Neural cell (in vitro differentiated cells): ENCODE data around the gene ANKS3. TPM values are rescaled to one million over a fixed set of nuclear protein-coding genes. Genes with fewer than 3 reads are reported as not detected.

Source experiments
- H2AFZ ChIP-seq: fragments of 200-600, 300-800 bp; sonication (generic), shearing (Covaris generic); 2 replicates; pipeline ENCODE4 v1.6.0; 2014; ENCODE audit warnings: low read depth, mild to moderate bottlenecking, antibody characterized with exemption, low read length, moderate library complexity
- H3F3A ChIP-seq: fragments of 200-600 bp; shearing (Covaris generic); 2 replicates; pipeline ENCODE4 v1.6.1; 2016; ENCODE audit warnings: mild to moderate bottlenecking, moderate library complexity, mixed read lengths, antibody characterized with exemption, low read length; ENCODE audit not compliant: insufficient read depth, poor library complexity, severe bottlenecking
- H3K27ac ChIP-seq: fragments of 200-600, 300-800 bp; sonication (generic), shearing (Covaris generic); 2 replicates; pipeline ENCODE4 v1.5.1; 2014; ENCODE audit warnings: mild to moderate bottlenecking, low read length, moderate library complexity
- H3K27me3 ChIP-seq: fragments of 300-800, 200-600 bp; sonication (generic), shearing (Covaris generic); 2 replicates; pipeline ENCODE4 v1.6.0; 2014; ENCODE audit warnings: mild to moderate bottlenecking, low read depth, low read length, moderate library complexity; ENCODE audit not compliant: insufficient read depth
- H3K36me3 ChIP-seq: fragments of 300-800, 200-600 bp; sonication (generic), shearing (Covaris generic); 2 replicates; pipeline ENCODE4 v1.5.1; 2014; ENCODE audit warnings: mild to moderate bottlenecking, antibody characterized with exemption, low read length, moderate library complexity; ENCODE audit not compliant: insufficient read depth
- H3K4me2 ChIP-seq: fragments of 300-800, 200-600 bp; sonication (generic), shearing (Covaris generic); 2 replicates; pipeline ENCODE4 v1.6.0; 2014; ENCODE audit warnings: mild to moderate bottlenecking, low read length
- H3K4me3 ChIP-seq: fragments of 300-800, 200-600 bp; sonication (generic), shearing (Covaris generic); 2 replicates; pipeline ENCODE4 v1.5.1; 2014; ENCODE audit warnings: mild to moderate bottlenecking, low read length, moderate library complexity
- H3K79me2 ChIP-seq: fragments of 200-600 bp; shearing (Covaris generic); replicated peaks from 2 replicates; pipeline ENCODE4 v1.6.0; 2014; ENCODE audit warnings: mild to moderate bottlenecking, low read length, moderate library complexity; ENCODE audit not compliant: insufficient read depth
- H3K9ac ChIP-seq: fragments of 300-800, 200-600 bp; sonication (generic), shearing (Covaris generic); 2 replicates; pipeline ENCODE4 v1.6.1; 2016; ENCODE audit warnings: mild to moderate bottlenecking, low read length, mixed read lengths
- H3K9me2 ChIP-seq: fragments of 200-600 bp; shearing (Covaris generic); 2 replicates; pipeline ENCODE4 v1.6.1; 2016; ENCODE audit warnings: mild to moderate bottlenecking, low read length, mixed read lengths; ENCODE audit not compliant: insufficient read depth
- H3K9me3 ChIP-seq: fragments of 200-600, 300-800 bp; sonication (generic), shearing (Covaris generic); 2 replicates; pipeline ENCODE4 v1.6.1; 2016; ENCODE audit warnings: mild to moderate bottlenecking, mixed run types, low read length, moderate library complexity, mixed read lengths
- H4K20me1 ChIP-seq: fragments of 200-600 bp; shearing (Covaris generic); 2 replicates; pipeline ENCODE4 v1.6.1; 2016; ENCODE audit warnings: mild to moderate bottlenecking, mixed run types; ENCODE audit not compliant: insufficient read depth
- EP300 ChIP-seq: fragments of 450-650 bp; conservative IDR thresholded peaks from 2 replicates; pipeline ENCODE4 v1.6.1; 2014; ENCODE audit warnings: antibody characterized with exemption, mild to moderate bottlenecking, moderate library complexity; ENCODE audit not compliant: poor library complexity, severe bottlenecking
- EZH2 ChIP-seq: fragments of 200-600, 300-800 bp; shearing (Covaris generic), sonication (generic); IDR thresholded peaks from 2 replicates; pipeline ENCODE4 v1.6.1; 2014; ENCODE audit warnings: antibody characterized with exemption, low read length, borderline replicate concordance, mild to moderate bottlenecking; ENCODE audit not compliant: insufficient read depth, poor library complexity, severe bottlenecking
- MXI1 ChIP-seq: fragments of 450-650 bp; conservative IDR thresholded peaks from 2 replicates; pipeline ENCODE4 v1.6.1; 2014; ENCODE audit warnings: antibody characterized with exemption, mild to moderate bottlenecking; ENCODE audit not compliant: poor library complexity, severe bottlenecking
- POLR2AphosphoS5 ChIP-seq: IDR thresholded peaks from 2 replicates; pipeline ENCODE4 v1.6.1; 2012
- RAD21 ChIP-seq: fragments of 450-650 bp; conservative IDR thresholded peaks from 2 replicates; pipeline ENCODE4 v1.6.1; 2014; ENCODE audit warnings: antibody characterized with exemption, mild to moderate bottlenecking, moderate library complexity
- SMC3 ChIP-seq: fragments of 450-650 bp; conservative IDR thresholded peaks from 2 replicates; pipeline ENCODE4 v1.6.1; 2014; ENCODE audit warnings: antibody characterized with exemption, mild to moderate bottlenecking, moderate library complexity; ENCODE audit not compliant: poor library complexity
- TAF1 ChIP-seq: IDR thresholded peaks from 2 replicates; pipeline ENCODE4 v1.6.1; 2012; ENCODE audit warnings: low read depth
- polyA plus RNA-seq: library from polyadenylated mRNA; depleted of rRNA; stranded (reverse); fragments of >200 nt; gene quantifications from 2 replicates; pipeline ENCODE4 v1.2.3, GENCODE V29; 2014
- TF ChIP-seq, protein P1 (sequence below): fragments of 450-650 bp; IDR thresholded peaks from 2 replicates; pipeline ENCODE4 v1.5.1; 2014; ENCODE audit warnings: antibody characterized with exemption, mild to moderate bottlenecking, moderate library complexity; ENCODE audit not compliant: poor library complexity, severe bottlenecking
- TF ChIP-seq, protein P2 (sequence below): IDR thresholded peaks from 2 replicates; pipeline ENCODE4 v1.6.1; 2012; ENCODE audit warnings: borderline replicate concordance

The ANKS3 gene
- polyA plus RNA-seq, 1 donor from 2014 or later, result 53.9 TPM

DNA sequence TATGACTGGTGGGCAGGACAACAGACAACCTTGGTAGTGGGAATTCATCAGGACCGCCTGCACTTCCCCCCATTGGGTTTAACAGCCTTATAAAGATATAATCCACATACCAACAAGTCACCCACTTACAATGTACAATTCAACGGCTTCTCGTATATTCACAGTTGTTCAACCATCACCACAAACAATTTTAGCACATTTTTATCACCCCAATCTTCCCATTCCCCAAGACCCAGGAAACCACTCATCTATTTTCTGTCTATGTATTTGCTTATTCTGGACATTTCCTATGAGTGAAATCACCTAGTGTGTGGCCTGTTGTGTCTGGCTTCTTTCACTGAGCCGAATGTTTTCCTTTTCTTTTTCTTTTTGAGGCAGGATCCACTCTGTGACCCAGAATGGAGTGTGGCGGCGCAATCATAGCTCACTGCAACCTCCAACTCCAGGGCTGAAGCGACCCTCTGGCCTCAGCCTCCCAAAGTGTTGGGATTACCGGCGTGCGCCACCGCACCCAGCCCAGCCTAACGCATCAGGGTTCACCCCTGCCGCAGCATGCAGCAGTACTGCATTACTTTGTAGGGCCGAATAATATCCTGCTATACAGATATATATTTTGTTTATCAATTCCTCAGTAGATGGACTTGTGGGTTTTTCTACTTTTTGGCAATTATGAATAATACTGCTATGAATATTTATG, 10.9 kb downstream of the ANKS3 start:
- H4K20me1 ChIP-seq, result no peaks in the 10 kb centered on the region
- no peak overlapping the region for H2AFZ ChIP-seq
- H3K9me2 ChIP-seq, result no peaks in the 10 kb centered on the region
- TF ChIP-seq, protein P1, sequence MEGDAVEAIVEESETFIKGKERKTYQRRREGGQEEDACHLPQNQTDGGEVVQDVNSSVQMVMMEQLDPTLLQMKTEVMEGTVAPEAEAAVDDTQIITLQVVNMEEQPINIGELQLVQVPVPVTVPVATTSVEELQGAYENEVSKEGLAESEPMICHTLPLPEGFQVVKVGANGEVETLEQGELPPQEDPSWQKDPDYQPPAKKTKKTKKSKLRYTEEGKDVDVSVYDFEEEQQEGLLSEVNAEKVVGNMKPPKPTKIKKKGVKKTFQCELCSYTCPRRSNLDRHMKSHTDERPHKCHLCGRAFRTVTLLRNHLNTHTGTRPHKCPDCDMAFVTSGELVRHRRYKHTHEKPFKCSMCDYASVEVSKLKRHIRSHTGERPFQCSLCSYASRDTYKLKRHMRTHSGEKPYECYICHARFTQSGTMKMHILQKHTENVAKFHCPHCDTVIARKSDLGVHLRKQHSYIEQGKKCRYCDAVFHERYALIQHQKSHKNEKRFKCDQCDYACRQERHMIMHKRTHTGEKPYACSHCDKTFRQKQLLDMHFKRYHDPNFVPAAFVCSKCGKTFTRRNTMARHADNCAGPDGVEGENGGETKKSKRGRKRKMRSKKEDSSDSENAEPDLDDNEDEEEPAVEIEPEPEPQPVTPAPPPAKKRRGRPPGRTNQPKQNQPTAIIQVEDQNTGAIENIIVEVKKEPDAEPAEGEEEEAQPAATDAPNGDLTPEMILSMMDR, result no peak
- TF ChIP-seq SMC3 (no peak), EP300 (no peak)
- H3K27me3 ChIP-seq, result no peaks in the 10 kb centered on the region
- no peaks in the 10 kb centered on the region for H3K36me3 ChIP-seq
- no peak overlapping the region for H3K27ac ChIP-seq
- H3K9ac ChIP-seq, result no peak overlapping the region
- H3K4me2 ChIP-seq, result no peak overlapping the region
- no peaks in the 10 kb centered on the region for H3K79me2 ChIP-seq
- no peak overlapping the region for H3K4me3 ChIP-seq
- H3K9me3 ChIP-seq, result no peaks in the 10 kb centered on the region
- H3F3A ChIP-seq, result no peaks in the 10 kb centered on the region

DNA sequence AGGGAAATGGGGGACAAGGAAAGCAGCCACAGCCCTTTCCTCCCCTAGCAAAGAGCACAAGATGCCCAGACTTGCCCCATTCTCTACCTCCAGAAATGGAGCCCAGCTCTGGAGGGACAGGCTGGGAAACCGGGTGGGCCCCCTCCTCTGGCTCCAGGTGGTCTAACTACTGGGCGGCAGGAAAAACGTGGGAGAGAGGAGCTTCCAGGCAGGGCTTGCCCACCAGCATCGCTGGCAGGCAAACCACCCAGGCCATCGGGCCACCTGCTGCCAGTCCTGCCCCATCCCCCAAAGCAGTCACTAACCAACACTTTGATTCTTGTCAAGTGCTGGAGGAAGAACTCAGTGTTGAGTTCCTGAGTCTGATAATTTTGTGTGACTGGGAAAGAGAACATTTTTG, 15.6 kb downstream of the ANKS3 start:
- no peaks in the 10 kb centered on the region for H3K79me2 ChIP-seq
- TF ChIP-seq TAF1, result no peak
- no peak for TF ChIP-seq MXI1
- no peak for TF ChIP-seq POLR2AphosphoS5
- TF ChIP-seq RAD21, result no peak
- TF ChIP-seq EZH2, result no peak
- TF ChIP-seq, protein P2, sequence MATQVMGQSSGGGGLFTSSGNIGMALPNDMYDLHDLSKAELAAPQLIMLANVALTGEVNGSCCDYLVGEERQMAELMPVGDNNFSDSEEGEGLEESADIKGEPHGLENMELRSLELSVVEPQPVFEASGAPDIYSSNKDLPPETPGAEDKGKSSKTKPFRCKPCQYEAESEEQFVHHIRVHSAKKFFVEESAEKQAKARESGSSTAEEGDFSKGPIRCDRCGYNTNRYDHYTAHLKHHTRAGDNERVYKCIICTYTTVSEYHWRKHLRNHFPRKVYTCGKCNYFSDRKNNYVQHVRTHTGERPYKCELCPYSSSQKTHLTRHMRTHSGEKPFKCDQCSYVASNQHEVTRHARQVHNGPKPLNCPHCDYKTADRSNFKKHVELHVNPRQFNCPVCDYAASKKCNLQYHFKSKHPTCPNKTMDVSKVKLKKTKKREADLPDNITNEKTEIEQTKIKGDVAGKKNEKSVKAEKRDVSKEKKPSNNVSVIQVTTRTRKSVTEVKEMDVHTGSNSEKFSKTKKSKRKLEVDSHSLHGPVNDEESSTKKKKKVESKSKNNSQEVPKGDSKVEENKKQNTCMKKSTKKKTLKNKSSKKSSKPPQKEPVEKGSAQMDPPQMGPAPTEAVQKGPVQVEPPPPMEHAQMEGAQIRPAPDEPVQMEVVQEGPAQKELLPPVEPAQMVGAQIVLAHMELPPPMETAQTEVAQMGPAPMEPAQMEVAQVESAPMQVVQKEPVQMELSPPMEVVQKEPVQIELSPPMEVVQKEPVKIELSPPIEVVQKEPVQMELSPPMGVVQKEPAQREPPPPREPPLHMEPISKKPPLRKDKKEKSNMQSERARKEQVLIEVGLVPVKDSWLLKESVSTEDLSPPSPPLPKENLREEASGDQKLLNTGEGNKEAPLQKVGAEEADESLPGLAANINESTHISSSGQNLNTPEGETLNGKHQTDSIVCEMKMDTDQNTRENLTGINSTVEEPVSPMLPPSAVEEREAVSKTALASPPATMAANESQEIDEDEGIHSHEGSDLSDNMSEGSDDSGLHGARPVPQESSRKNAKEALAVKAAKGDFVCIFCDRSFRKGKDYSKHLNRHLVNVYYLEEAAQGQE, result no peak
- TF ChIP-seq EP300, result no peak
- TF ChIP-seq, protein P1, result no peak
- no peak for TF ChIP-seq SMC3
- H3K36me3 ChIP-seq, result no peaks in the 10 kb centered on the region
- H3K9me2 ChIP-seq, result no peaks in the 10 kb centered on the region
- no peaks in the 10 kb centered on the region for H3F3A ChIP-seq
- H4K20me1 ChIP-seq, result no peaks in the 10 kb centered on the region
- H3K9ac ChIP-seq, result no peak overlapping the region
- H3K4me3 ChIP-seq, result no peak overlapping the region
- H3K4me2 ChIP-seq, result no peak overlapping the region
- H2AFZ ChIP-seq, result no peak overlapping the region
- no peaks in the 10 kb centered on the region for H3K9me3 ChIP-seq
- H3K27me3 ChIP-seq, result no peaks in the 10 kb centered on the region
- H3K27ac ChIP-seq, result no peak overlapping the region
